Psoas muscle (tissue), 8 donors: Measurements from ENCODE around the gene ITGA4. TPM values are rescaled to one million over a fixed set of nuclear protein-coding genes. Genes with fewer than 3 reads are reported as not detected.

Experiments
- ATAC-seq, 4 donors: fragments of 200-7000 bp; cut with Tn5 transposase; one replicate each; pipeline ENCODE4 v1.9.1; 2020; ENCODE audit warnings: moderate library complexity in 3 of 4, mild to moderate bottlenecking in 2 of 4
- DNase-seq, 2 donors: peaks; one replicate each; pipeline ENCODE4 v3.0.0-alpha.2; 2020
- H3K27ac ChIP-seq: fragments of 200-600 bp; one replicate; pipeline ENCODE4 v1.8.0; 2022
- H3K27me3 ChIP-seq, 3 donors: fragments of 200-600 bp in 1 of 3; one replicate each; pipeline versions ENCODE4 v1.6.1 to v1.8.0; 2013 to 2022; ENCODE audit warnings: low read length in 2 of 3, mild to moderate bottlenecking in 2 of 3, moderate library complexity in 1 of 3; ENCODE audit not compliant: insufficient read depth in 3 of 3
- H3K36me3 ChIP-seq, 2 donors: fragments of 200-600 bp in 1 of 2; one replicate each; pipeline versions ENCODE4 v1.6.1 to v1.8.0; 2013 to 2022; ENCODE audit warnings: low read depth in 1 of 2, mild to moderate bottlenecking in 1 of 2, moderate library complexity in 1 of 2; ENCODE audit not compliant: insufficient read depth in 1 of 2
- H3K4me1 ChIP-seq: fragments of 200-600 bp; one replicate; pipeline ENCODE4 v1.8.0; 2022
- H3K4me3 ChIP-seq: fragments of 200-600 bp; one replicate; pipeline ENCODE4 v1.8.0; 2022; ENCODE audit warnings: mild to moderate bottlenecking
- H3K9me3 ChIP-seq: fragments of 200-600 bp; one replicate; pipeline ENCODE4 v1.8.0; 2022
- WGBS, 3 donors: extraction: QIAGEN DNeasy Blood & Tissue Kit; methylation state at CpG; one replicate each; pipeline versions ENCODE4 v1.1.6 to v1.1.7; 2013; 5-methylcytosine and 5-hydroxymethylcytosine counted together
- intact Hi-C, 2 donors: fragments of 100-400 bp; cut with DNase I; formaldehyde crosslinking; loops; one replicate each; pipeline versions ENCODE4 v1.11.0 to v1.14.2; 2022
- long read RNA-seq, 2 donors: library from polyadenylated mRNA; unstranded; transcript quantifications; one replicate each; pipeline ENCODE4 v2.0.0, GENCODE V29; 2021
- polyA plus RNA-seq, 3 donors: library from polyadenylated mRNA; stranded (reverse); fragments of 200-250 nt; gene quantifications; one replicate each; pipeline ENCODE4 v1.2.3, GENCODE V29; 2013
- total RNA-seq, 4 donors: library from RNA; stranded (reverse); fragmentation: NEBNext Ultra II Directional in 2 of 4; extraction: Animal tissue kit (Norgen Biotek cat#: 25700) in 2 of 4; gene quantifications; one replicate each; pipeline versions ENCODE4 v1.2.1 to v1.2.4, GENCODE V29; 2021 to 2023
- TF ChIP-seq, protein P1 (sequence below): fragments of 200-600 bp; IDR thresholded peaks from one replicate; pipeline ENCODE4 v1.8.0; 2022; ENCODE audit warnings: antibody characterized with exemption
- donor health status: healthy with polysubstance abuse.
- donor health status: DM: no; HTN: no; CAD: no; lungs with moderate emphysema.
- donor health status: Bipolar disorder and iron deficiency.
- donor health status: healthy.
- donor health status: DM: yes; HTN: yes; CAD: no.
- donor health status: DM: no; HTN: no; CAD: no.
- donor health status: DM: no; HTN: no; CAD: no.
- donor health status: DM: yes; HTN: yes; CAD: no.

ITGA4 gene
- total RNA-seq (1 to 10 TPM in 3 of 4 donors, under 1 TPM in 1; 0.85 to 2.6 (median 1.8) TPM), polyA plus RNA-seq (under 1 TPM; 0.16 to 0.27 (median 0.20) TPM)
- long read RNA-seq, donor 1, result 0 reads
- long read RNA-seq, donor 2, result 0 reads

DNA sequence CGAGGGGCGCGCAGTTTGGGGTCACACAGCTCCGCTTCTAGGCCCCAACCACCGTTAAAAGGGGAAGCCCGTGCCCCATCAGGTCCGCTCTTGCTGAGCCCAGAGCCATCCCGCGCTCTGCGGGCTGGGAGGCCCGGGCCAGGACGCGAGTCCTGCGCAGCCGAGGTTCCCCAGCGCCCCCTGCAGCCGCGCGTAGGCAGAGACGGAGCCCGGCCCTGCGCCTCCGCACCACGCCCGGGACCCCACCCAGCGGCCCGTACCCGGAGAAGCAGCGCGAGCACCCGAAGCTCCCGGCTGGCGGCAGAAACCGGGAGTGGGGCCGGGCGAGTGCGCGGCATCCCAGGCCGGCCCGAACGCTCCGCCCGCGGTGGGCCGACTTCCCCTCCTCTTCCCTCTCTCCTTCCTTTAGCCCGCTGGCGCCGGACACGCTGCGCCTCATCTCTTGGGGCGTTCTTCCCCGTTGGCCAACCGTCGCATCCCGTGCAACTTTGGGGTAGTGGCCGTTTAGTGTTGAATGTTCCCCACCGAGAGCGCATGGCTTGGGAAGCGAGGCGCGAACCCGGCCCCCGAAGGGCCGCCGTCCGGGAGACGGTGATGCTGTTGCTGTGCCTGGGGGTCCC, at the start of gene ITGA4:
Gene ITGA4 (plus strand): TSS at position 266 of the 620 bp plus-strand sequence. CDS start 269 bp downstream, at position 535.
- Histone ChIP-seq H3K4me1 (no peaks in the 10 kb centered on the region), H3K9me3 (no peaks in the 10 kb centered on the region), H3K36me3 (no peaks in the 10 kb centered on the region), H3K4me3 (peak within 1 kb of the TSS; percentile 59), H3K27me3 (peaks cover 0 to 31% (median 6%) of the 10 kb centered on the region in 3 donors), H3K27ac (no peak within 1 kb of the TSS)
- TF ChIP-seq, protein P1, sequence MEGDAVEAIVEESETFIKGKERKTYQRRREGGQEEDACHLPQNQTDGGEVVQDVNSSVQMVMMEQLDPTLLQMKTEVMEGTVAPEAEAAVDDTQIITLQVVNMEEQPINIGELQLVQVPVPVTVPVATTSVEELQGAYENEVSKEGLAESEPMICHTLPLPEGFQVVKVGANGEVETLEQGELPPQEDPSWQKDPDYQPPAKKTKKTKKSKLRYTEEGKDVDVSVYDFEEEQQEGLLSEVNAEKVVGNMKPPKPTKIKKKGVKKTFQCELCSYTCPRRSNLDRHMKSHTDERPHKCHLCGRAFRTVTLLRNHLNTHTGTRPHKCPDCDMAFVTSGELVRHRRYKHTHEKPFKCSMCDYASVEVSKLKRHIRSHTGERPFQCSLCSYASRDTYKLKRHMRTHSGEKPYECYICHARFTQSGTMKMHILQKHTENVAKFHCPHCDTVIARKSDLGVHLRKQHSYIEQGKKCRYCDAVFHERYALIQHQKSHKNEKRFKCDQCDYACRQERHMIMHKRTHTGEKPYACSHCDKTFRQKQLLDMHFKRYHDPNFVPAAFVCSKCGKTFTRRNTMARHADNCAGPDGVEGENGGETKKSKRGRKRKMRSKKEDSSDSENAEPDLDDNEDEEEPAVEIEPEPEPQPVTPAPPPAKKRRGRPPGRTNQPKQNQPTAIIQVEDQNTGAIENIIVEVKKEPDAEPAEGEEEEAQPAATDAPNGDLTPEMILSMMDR, result peak; percentile 42
- 0 to 1% (median 1%) methylated on average over 46 to 67 of the region's 67 CpGs for WGBS, 3 donors
- intact Hi-C loops, result no loop called here
- DNase-seq, result peak; percentile 52 to 77
- ATAC-seq, result peak; percentile 54 to 84 (median 80)

DNA sequence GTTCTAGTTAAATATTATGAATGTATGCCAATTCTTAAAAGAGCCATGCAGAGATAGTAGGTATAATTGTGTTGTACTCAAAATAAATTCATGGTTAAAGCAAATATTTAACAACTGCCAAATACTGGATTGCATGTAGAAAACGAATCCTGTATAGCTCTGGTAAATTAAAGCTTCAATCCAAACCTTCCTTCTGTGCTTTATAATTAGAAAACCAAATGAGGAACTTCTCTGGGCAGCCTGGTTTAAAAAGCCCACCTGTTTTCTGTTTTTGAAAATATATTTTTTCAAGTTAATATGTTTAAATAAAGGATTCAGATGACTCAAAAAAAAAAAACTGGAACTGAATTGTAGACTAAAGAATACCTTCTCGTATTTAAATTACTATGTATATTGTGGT, 48.3 kb upstream of the ITGA4 start:
- DNase-seq (no peak), ATAC-seq (no peak)
- H3K4me3 ChIP-seq, result no peak overlapping the region

DNA sequence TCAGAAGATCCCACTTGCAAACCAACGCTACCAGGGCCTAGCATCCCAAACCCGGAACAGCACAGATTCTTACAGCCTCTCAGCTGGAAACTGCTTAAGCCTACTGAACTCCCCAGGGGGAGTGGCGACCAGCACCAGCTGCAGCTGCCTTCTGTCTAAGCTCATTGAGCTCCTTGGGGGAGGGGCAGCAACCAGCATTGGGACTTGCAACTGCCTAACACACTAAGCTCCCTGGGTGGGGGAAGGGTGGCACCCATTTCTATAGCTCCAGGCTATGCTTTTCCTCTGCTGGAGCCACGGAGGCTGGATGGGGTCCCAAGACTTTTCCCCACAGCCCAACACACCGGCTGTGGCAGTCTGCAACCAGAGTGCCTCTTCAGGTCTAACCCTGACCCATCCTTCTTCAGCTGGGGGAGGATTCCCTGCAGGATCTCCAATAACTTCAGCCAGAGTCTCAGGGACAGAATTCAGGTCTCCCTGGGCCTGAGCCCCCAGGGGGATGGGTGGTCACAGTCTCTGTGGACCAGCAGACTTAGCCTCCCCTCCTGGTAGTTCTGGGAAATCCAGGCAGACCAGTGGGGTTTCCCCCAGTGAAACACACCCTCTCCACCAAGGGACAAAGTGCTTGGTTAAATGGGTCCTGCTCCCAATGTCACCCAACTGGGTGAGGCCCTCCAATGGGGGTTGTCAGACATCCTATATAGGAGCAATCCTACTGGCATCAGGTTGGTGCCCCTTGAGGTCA, 45.9 kb upstream of the ITGA4 start:
- WGBS, 3 donors, result 18 to 31% (median 27%) methylated on average over 5 of the region's 5 CpGs
- ATAC-seq, result no peak
- H3K4me1 ChIP-seq, result no peaks in the 10 kb centered on the region
- H3K9me3 ChIP-seq, result no peaks in the 10 kb centered on the region
- TF ChIP-seq, protein P1, result no peak
- H3K4me3 ChIP-seq, result no peak overlapping the region
- intact Hi-C loops, result no loop called here
- H3K27ac ChIP-seq, result no peak overlapping the region
- no peaks in the 10 kb centered on the region for H3K36me3 ChIP-seq
- no peak for DNase-seq
- H3K27me3 ChIP-seq, result peaks cover 0 to 2% (median 0%) of the 10 kb centered on the region in 3 donors

More for the DNA sequence above, 48.3 kb upstream of the ITGA4 start:
- TF ChIP-seq, protein P1, result no peak
- no peaks in the 10 kb centered on the region for H3K4me1 ChIP-seq
- WGBS, 3 donors, result 47 to 60% (median 49%) methylated on average over 2 of the region's 2 CpGs
- no peaks in the 10 kb centered on the region for H3K9me3 ChIP-seq
- no peak overlapping the region for H3K27ac ChIP-seq
- H3K36me3 ChIP-seq, result no peaks in the 10 kb centered on the region
- intact Hi-C loops, result no loop called here
- peaks cover 0 to 2% (median 0%) of the 10 kb centered on the region in 3 donors for H3K27me3 ChIP-seq

DNA sequence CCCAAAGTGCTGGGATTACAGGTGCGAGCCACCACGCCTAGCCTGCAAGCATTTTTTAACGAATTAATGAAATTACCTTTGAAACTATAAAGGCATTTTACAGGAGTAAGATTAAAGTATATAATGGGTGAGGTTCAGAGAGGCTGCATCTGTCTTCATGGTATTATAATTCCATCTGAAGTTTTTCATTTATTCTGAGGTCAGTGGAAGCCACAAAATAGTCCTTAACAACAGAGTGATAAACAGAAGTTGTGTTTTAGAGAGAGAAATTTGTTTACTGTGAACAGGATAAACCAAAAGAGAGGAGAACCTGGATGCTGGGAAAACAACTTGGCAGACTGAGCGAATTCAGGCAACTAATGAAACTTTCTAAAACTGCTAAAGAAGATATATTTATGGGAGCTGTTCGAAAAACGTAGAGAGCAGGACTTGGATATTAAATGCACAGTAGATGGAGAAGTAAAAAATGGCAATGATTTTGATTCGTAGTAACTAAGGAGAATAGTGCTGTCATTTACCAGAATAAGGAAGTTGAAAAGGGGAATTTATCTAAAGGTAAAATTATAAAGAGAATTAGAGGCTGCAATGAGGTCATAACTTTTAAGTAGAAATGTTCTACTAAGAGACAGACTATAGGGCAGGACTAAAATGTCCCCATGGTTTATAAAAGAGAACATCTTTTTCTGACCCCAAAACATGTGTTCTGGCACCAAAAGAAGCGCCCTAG, 37.9 kb upstream of the ITGA4 start:
- intact Hi-C loops, result no loop called here
- TF ChIP-seq, protein P1, result no peak
- WGBS, 3 donors, result 82 to 90% (median 88%) methylated on average over 8 of the region's 8 CpGs
- Histone ChIP-seq H3K36me3 (no peaks in the 10 kb centered on the region), H3K4me3 (no peak overlapping the region), H3K4me1 (no peaks in the 10 kb centered on the region), H3K27ac (no peak overlapping the region), H3K27me3 (no peaks in the 10 kb centered on the region), H3K9me3 (no peaks in the 10 kb centered on the region)
- no peak for DNase-seq
- ATAC-seq, result no peak
